Transverse colon (tissue), 4 donors: ENCODE data around the gene C1QA. TPM values are rescaled to one million over a fixed set of nuclear protein-coding genes. Genes with fewer than 3 reads are reported as not detected.

Experiments used
- DNase-seq: peaks from one replicate; pipeline ENCODE4 v3.0.0-alpha.2; 2019
- H3K27ac ChIP-seq, 4 donors: fragments of 200-600 bp; sonication (generic); 2 replicates each; pipeline ENCODE4 v1.5.1; 2016 to 2018; ENCODE audit warnings: inconsistent platforms in 4 of 4
- H3K27me3 ChIP-seq: fragments of 200-600 bp; sonication (generic); 2 replicates; pipeline ENCODE4 v1.5.1; 2017; ENCODE audit warnings: inconsistent platforms
- H3K36me3 ChIP-seq, 4 donors: fragments of 200-600 bp; sonication (generic); 2 replicates each; pipeline ENCODE4 v1.5.1; 2017 to 2019; ENCODE audit warnings: inconsistent platforms in 4 of 4
- H3K4me1 ChIP-seq, 4 donors: fragments of 200-600 bp; sonication (generic); 2 replicates each; pipeline ENCODE4 v1.5.1; 2017 to 2020; ENCODE audit warnings: inconsistent platforms in 4 of 4
- H3K4me3 ChIP-seq, 4 donors: fragments of 200-600 bp; sonication (generic); 1 replicate in 1 of 4; 2 replicates in 3 of 4; pipeline versions ENCODE4 v1.5.1 to v1.6.1; 2017 to 2019; ENCODE audit warnings: inconsistent platforms in 4 of 4
- H3K9me3 ChIP-seq, 2 donors: fragments of 200-600 bp; sonication (generic); 2 replicates each; pipeline ENCODE4 v1.5.1; 2017 to 2019; ENCODE audit warnings: inconsistent platforms in 2 of 2
- CTCF ChIP-seq, 5 experiments: fragments of 200-600 bp in 3 of 5; fragments of 450-650 bp in 2 of 5; sonication (generic) in 3 of 5; IDR thresholded peaks; 1 replicate in 2 of 5; 2 replicates in 3 of 5; pipeline ENCODE4 v1.5.1; 2016 to 2017; ENCODE audit warnings: antibody characterized with exemption in 5 of 5, inconsistent platforms in 3 of 5, mild to moderate bottlenecking in 2 of 5, moderate library complexity in 1 of 5
- EP300 ChIP-seq: sonication (generic); formaldehyde crosslinking; IDR thresholded peaks from one replicate; pipeline ENCODE4 v1.6.1; 2017; ENCODE audit warnings: antibody characterized with exemption, low read depth
- POLR2A ChIP-seq: fragments of 450-650 bp; IDR thresholded peaks from one replicate; pipeline ENCODE4 v1.6.1; 2016; ENCODE audit warnings: antibody characterized with exemption, mild to moderate bottlenecking, moderate library complexity
- POLR2AphosphoS5 ChIP-seq, 3 donors: sonication (generic); formaldehyde crosslinking; IDR thresholded peaks; one replicate each; pipeline ENCODE4 v1.6.1; 2016; ENCODE audit warnings: antibody characterized with exemption in 3 of 3
- WGBS, 2 donors: methylation state at CpG; one replicate each; pipeline ENCODE4 v1.1.5; 2018; ENCODE audit warnings: low coverage in 1 of 2; 5-methylcytosine and 5-hydroxymethylcytosine counted together
- in situ Hi-C, 4 donors: fragments of 200-750 bp; cut with MboI; loops; one replicate each; pipeline versions ENCODE4 v1.15.0 to v1.15.1; 2017; ENCODE audit warnings: low sequenced_read_pairs in 3 of 4, low pct_ligation_motif_present in 1 of 4, low pct_unique_long_range_greater_than_20kb in 1 of 4
- intact Hi-C: fragments of 100-400 bp; cut with DNase I; formaldehyde crosslinking; loops from one replicate; pipeline ENCODE4 v1.15.1; 2023; ENCODE audit warnings: low total_unique reads
- total RNA-seq, 4 donors: library from RNA; depleted of rRNA; stranded (reverse); fragments of >200 nt; gene quantifications; one replicate each; pipeline ENCODE4 v1.1.0, GENCODE V29; 2016

Gene C1QA
- total RNA-seq, 4 donors from 2014 or later: 28.5 to 181 (median 63.0) TPM

GRCh38 chr1:22633697-22634463, 2.5 kb upstream of the C1QA start:
- no peak for TF ChIP-seq EP300
- no peak for TF ChIP-seq POLR2AphosphoS5 (IDR thresholded peaks at IDR 0.05)
- TF ChIP-seq CTCF (IDR thresholded peaks at IDR 0.05): no peak
- no peak for TF ChIP-seq POLR2A
- WGBS, 2 donors: 76% methylated on average over 8 of the region's 10 CpGs; no CpG with 5 or more reads in 1 of the 2 donors
- Histone ChIP-seq H3K9me3 (no peaks in the 10 kb centered on the region), H3K27me3 (peaks cover 31% of the 10 kb centered on the region), H3K27ac (no peak overlapping the region), H3K4me3 (no peak overlapping the region), H3K4me1 (peaks cover 0 to 3% (median 0%) of the 10 kb centered on the region in 4 donors), H3K36me3 (no peaks in the 10 kb centered on the region)
- no peak for DNase-seq
- intact Hi-C loops: no loop called here
- in situ Hi-C loops: loop anchor here in 2 of 4 donors (25.0 kb wide), 1 partner anchor 497 kb away; the partner anchor contains the start of gene WNT4 (in 2 of the 2)

GRCh38 chr1:22635436-22635835, 992 bp upstream of the C1QA start:
- TF ChIP-seq POLR2AphosphoS5 (IDR thresholded peaks at IDR 0.05) (no peak), EP300 (no peak)
- 42% methylated on average over 7 of the region's 7 CpGs; no CpG with 5 or more reads in 1 of the 2 donors for WGBS, 2 donors
- Histone ChIP-seq H3K9me3 (no peaks in the 10 kb centered on the region), H3K36me3 (no peaks in the 10 kb centered on the region), H3K4me1 (peaks cover 0 to 3% (median 0%) of the 10 kb centered on the region in 4 donors), H3K27me3 (peaks cover 26% of the 10 kb centered on the region), H3K4me3 (no peak overlapping the region), H3K27ac (no peak overlapping the region)
- intact Hi-C loops (no loop called here), in situ Hi-C loops (loop anchor here in 2 of 4 donors (25.0 kb wide), 1 partner anchor 498 kb away; the partner anchor contains the start of gene WNT4 (in 2 of the 2))
- DNase-seq: no peak

GRCh38 chr1:22636927-22637326, 499 bp downstream of the C1QA start:
- WGBS, 2 donors: 55% methylated on average over 6 of the region's 6 CpGs; no CpG with 5 or more reads in 1 of the 2 donors
- Histone ChIP-seq H3K9me3 (no peaks in the 10 kb centered on the region), H3K27me3 (peaks cover 23% of the 10 kb centered on the region), H3K36me3 (no peaks in the 10 kb centered on the region), H3K4me3 (peak overlapping the region in 1 of 4 donors; percentile 27), H3K4me1 (peaks cover 0 to 3% (median 0%) of the 10 kb centered on the region in 4 donors), H3K27ac (peak overlapping the region in 3 of 4 donors; percentile 28 to 35 (median 35))
- in situ Hi-C loops (loop anchor here in 2 of 4 donors (25.0 kb wide), 1 partner anchor 500 kb away; the partner anchor contains the start of gene WNT4 (in 2 of the 2)), intact Hi-C loops (no loop called here)
- TF ChIP-seq CTCF (IDR thresholded peaks at IDR 0.05) (no peak), POLR2A (no peak), POLR2AphosphoS5 (IDR thresholded peaks at IDR 0.05) (no peak), EP300 (no peak)
- no peak for DNase-seq

- peak overlapping the region in 2 of 4 donors; percentile 12 to 35 for H3K27ac ChIP-seq
- no peak for TF ChIP-seq EP300
- no peak for TF ChIP-seq CTCF (IDR thresholded peaks at IDR 0.05)
- TF ChIP-seq POLR2A: no peak
- no peak for TF ChIP-seq POLR2AphosphoS5 (IDR thresholded peaks at IDR 0.05)
- H3K4me1 ChIP-seq: peaks cover 0 to 3% (median 0%) of the 10 kb centered on the region in 4 donors
- intact Hi-C loops (no loop called here), in situ Hi-C loops (loop anchor here in 2 of 4 donors (25.0 kb wide), 1 partner anchor 501 kb away; the partner anchor contains the start of gene WNT4 (in 2 of the 2))
- H3K9me3 ChIP-seq: no peaks in the 10 kb centered on the region
- H3K36me3 ChIP-seq: no peaks in the 10 kb centered on the region
- no peak for DNase-seq
- peaks cover 13% of the 10 kb centered on the region for H3K27me3 ChIP-seq
- H3K4me3 ChIP-seq: peak overlapping the region in 2 of 4 donors; percentile 7 to 27
- WGBS, 2 donors: 60% methylated on average over 3 of the region's 3 CpGs; no CpG with 5 or more reads in 1 of the 2 donors
Observed at GRCh38 chr1:22637907-22638445, 1.5 kb downstream of the C1QA start.
